Activated CD8-positive, alpha-beta T cell treated with anti-CD3 and anti-CD28 coated beads, Interleukin-2, amount 10 ng/mL, durations not matched to agents 7 days and 5 days (primary cell): Measurements from ENCODE around the gene C10orf90. TPM values are rescaled to one million over a fixed set of nuclear protein-coding genes. Genes with fewer than 3 reads are reported as not detected.

ENCODE experiments used
- ATAC-seq: fragments of 150-1000 bp; cut with Tn5 transposase; one replicate; pipeline ENCODE4 v1.10.0; 2021; ENCODE audit warnings: moderate library complexity
- CTCF ChIA-PET: fragments of 350-600 bp; sonication (Branson Sonifier 250); formaldehyde crosslinking; loops from one replicate; lab custom pipeline; 2021; ENCODE audit warnings: antibody characterized with exemption; lab: Charles Lee
- POLR2A ChIA-PET: fragments of 350-600 bp; sonication (Branson Sonifier 250); formaldehyde crosslinking; loops from one replicate; lab custom pipeline; 2021; ENCODE audit warnings: antibody characterized with exemption; lab: Charles Lee
- DNase-seq: peaks from one replicate; pipeline ENCODE4 v3.0.0-alpha.2; 2020
- H3K27ac Mint-ChIP-seq: one replicate; pipeline ENCODE4 v1.8.0; 2021; ENCODE audit warnings: mild to moderate bottlenecking, mixed read lengths
- H3K27me3 Mint-ChIP-seq: one replicate; pipeline ENCODE4 v1.8.0; 2021; ENCODE audit warnings: low read depth, mixed read lengths
- H3K36me3 Mint-ChIP-seq: one replicate; pipeline ENCODE4 v1.8.0; 2021; ENCODE audit warnings: low read depth, mixed read lengths
- H3K4me1 Mint-ChIP-seq: one replicate; pipeline ENCODE4 v1.8.0; 2021; ENCODE audit warnings: low read depth, mixed read lengths
- H3K4me3 Mint-ChIP-seq: one replicate; pipeline ENCODE4 v1.8.0; 2021; ENCODE audit warnings: mild to moderate bottlenecking, mixed read lengths
- H3K9me3 Mint-ChIP-seq: one replicate; pipeline ENCODE4 v1.8.0; 2022; ENCODE audit warnings: mixed read lengths; ENCODE audit not compliant: insufficient read depth
- total RNA-seq, 2 experiments: library from RNA; stranded (reverse); gene quantifications; one replicate each; pipeline ENCODE4 v1.2.3, GENCODE V29; 2021

C10orf90 gene
- total RNA-seq, 2 experiments from 2014 or later, result not detected

DNA sequence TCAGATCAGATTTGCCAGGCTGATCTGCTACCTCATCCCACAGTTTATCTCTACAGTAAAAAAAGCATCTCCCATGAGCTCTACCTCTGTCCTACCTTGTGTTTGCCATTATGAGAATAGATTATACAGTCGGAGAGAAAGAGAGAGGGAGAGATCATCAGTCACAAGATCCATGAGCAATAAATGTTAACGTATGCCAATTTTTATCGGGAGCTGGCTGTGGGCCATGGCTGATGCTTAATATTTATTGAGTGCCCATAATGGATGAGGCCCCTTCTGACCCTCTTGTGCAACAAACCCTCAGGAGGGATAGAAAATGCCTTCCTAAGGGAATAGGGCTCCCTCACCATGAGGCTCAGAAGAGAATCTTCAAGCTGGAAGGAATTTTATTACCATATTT, 52.8 kb downstream of the C10orf90 start:
- no peak overlapping the region for H3K4me3 Mint-ChIP-seq
- no peaks in the 10 kb centered on the region for H3K9me3 Mint-ChIP-seq
- CTCF ChIA-PET, result no interaction called here
- ATAC-seq, result no peak
- no peaks in the 10 kb centered on the region for H3K27me3 Mint-ChIP-seq
- H3K4me1 Mint-ChIP-seq, result no peaks in the 10 kb centered on the region
- POLR2A ChIA-PET, result no interaction called here
- DNase-seq, result no peak
- H3K36me3 Mint-ChIP-seq, result no peaks in the 10 kb centered on the region
- H3K27ac Mint-ChIP-seq, result no peak overlapping the region

GRCh38 chr10:126617208-126617607, 53.3 kb downstream of the C10orf90 start:
- CTCF ChIA-PET, result no interaction called here
- H3K36me3 Mint-ChIP-seq, result no peaks in the 10 kb centered on the region
- no peak overlapping the region for H3K4me3 Mint-ChIP-seq
- H3K4me1 Mint-ChIP-seq, result no peaks in the 10 kb centered on the region
- H3K27ac Mint-ChIP-seq, result no peak overlapping the region
- POLR2A ChIA-PET, result no interaction called here
- no peaks in the 10 kb centered on the region for H3K27me3 Mint-ChIP-seq
- no peak for ATAC-seq
- no peak for DNase-seq
- H3K9me3 Mint-ChIP-seq, result no peaks in the 10 kb centered on the region

- no peaks in the 10 kb centered on the region for H3K27me3 Mint-ChIP-seq
- DNase-seq (no peak), ATAC-seq (no peak)
- H3K4me1 Mint-ChIP-seq, result no peaks in the 10 kb centered on the region
- no peak overlapping the region for H3K4me3 Mint-ChIP-seq
- CTCF ChIA-PET, result interaction anchor here (1.1 kb wide), 1 partner anchor 19 kb away, joined by 3 read pairs; no protein-coding TSS in a partner anchor
- H3K9me3 Mint-ChIP-seq, result no peaks in the 10 kb centered on the region
- POLR2A ChIA-PET, result no interaction called here
- H3K27ac Mint-ChIP-seq, result no peak overlapping the region
- no peaks in the 10 kb centered on the region for H3K36me3 Mint-ChIP-seq
These were observed 53.8 kb downstream of the C10orf90 start for GRCh38 chr10:126616737-126617136.

GRCh38 chr10:126611303-126611702, 59.2 kb downstream of the C10orf90 start:
- ChIA-PET CTCF (no interaction called here), POLR2A (no interaction called here)
- H3K27ac Mint-ChIP-seq, result no peak overlapping the region
- H3K4me3 Mint-ChIP-seq, result no peak overlapping the region
- no peak for DNase-seq
- H3K4me1 Mint-ChIP-seq, result no peaks in the 10 kb centered on the region
- no peaks in the 10 kb centered on the region for H3K27me3 Mint-ChIP-seq
- peaks cover 7% of the 10 kb centered on the region for H3K9me3 Mint-ChIP-seq
- ATAC-seq, result no peak
- no peaks in the 10 kb centered on the region for H3K36me3 Mint-ChIP-seq

DNA sequence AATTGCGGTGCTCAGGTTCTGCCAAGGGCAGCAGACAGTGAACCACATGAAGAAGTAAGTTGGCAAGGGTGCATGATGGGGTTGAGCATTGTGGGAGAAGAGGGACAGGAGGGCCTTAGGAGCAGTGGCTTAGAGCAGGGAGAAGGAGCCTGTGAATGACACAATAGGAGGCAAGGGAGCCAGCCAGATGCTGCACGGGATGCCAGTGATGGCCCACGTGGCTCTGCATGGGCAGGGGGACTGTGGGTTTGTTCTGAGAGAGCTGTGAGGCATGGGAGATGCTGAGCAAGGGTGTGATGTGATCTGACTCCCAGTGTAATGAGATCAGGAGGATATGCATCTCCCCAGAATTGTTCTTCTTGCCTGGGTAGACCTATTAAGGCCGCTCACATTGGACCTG, 60.9 kb downstream of the C10orf90 start:
- POLR2A ChIA-PET, result no interaction called here
- Mint-ChIP-seq H3K4me1 (no peaks in the 10 kb centered on the region), H3K4me3 (no peak overlapping the region), H3K27ac (no peak overlapping the region), H3K36me3 (no peaks in the 10 kb centered on the region), H3K9me3 (peaks cover 7% of the 10 kb centered on the region), H3K27me3 (no peaks in the 10 kb centered on the region)
- DNase-seq, result no peak
- CTCF ChIA-PET, result no interaction called here
- no peak for ATAC-seq

- H3K36me3 Mint-ChIP-seq, result no peaks in the 10 kb centered on the region
- H3K9me3 Mint-ChIP-seq, result no peaks in the 10 kb centered on the region
- H3K27me3 Mint-ChIP-seq, result no peaks in the 10 kb centered on the region
- ATAC-seq (no peak), DNase-seq (no peak)
- no peak overlapping the region for H3K27ac Mint-ChIP-seq
- ChIA-PET CTCF (no interaction called here), POLR2A (no interaction called here)
- no peak overlapping the region for H3K4me3 Mint-ChIP-seq
- H3K4me1 Mint-ChIP-seq, result no peaks in the 10 kb centered on the region
These were observed 70.4 kb downstream of the C10orf90 start for GRCh38 chr10:126599949-126600682.

DNA sequence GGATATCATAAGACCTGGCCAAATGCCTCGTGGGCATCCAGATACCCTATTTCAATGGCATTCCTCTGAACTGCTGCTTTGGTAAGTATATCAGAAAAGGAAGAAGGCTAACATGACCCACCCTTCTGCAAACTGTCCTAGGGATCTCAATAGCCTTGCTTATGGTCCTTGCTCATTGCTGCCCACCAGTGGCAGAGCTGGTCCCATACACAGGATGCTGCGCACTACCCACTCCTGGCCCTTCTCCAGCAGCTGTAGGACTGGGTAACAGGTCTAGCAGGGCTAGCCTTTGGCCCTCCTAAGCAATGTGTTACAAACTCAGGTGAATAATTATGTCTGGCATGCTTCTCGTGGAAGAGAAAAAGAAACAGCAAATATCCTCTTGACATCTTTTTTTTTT, 72.5 kb downstream of the C10orf90 start:
- DNase-seq (no peak), ATAC-seq (no peak)
- ChIA-PET POLR2A (no interaction called here), CTCF (interaction anchor here (1.2 to 1.4 kb wide), 2 partner anchors 9 to 18 kb away, joined by 3 to 4 read pairs; no protein-coding TSS in a partner anchor)
- Mint-ChIP-seq H3K4me3 (no peak overlapping the region), H3K27me3 (no peaks in the 10 kb centered on the region), H3K36me3 (no peaks in the 10 kb centered on the region), H3K27ac (no peak overlapping the region), H3K4me1 (no peaks in the 10 kb centered on the region), H3K9me3 (no peaks in the 10 kb centered on the region)

- Mint-ChIP-seq H3K36me3 (no peaks in the 10 kb centered on the region), H3K9me3 (no peaks in the 10 kb centered on the region), H3K4me1 (no peaks in the 10 kb centered on the region), H3K27ac (no peak overlapping the region), H3K27me3 (no peaks in the 10 kb centered on the region), H3K4me3 (no peak overlapping the region)
- ChIA-PET CTCF (interaction anchor here (1.2 kb wide), 1 partner anchor 19 kb away, joined by 3 read pairs; no protein-coding TSS in a partner anchor), POLR2A (no interaction called here)
- no peak for ATAC-seq
- no peak for DNase-seq
These were observed 73.3 kb downstream of the C10orf90 start for GRCh38 chr10:126597211-126597610.

GRCh38 chr10:126596472-126597016, 73.9 kb downstream of the C10orf90 start:
- ATAC-seq, result no peak
- no peaks in the 10 kb centered on the region for H3K9me3 Mint-ChIP-seq
- H3K36me3 Mint-ChIP-seq, result no peaks in the 10 kb centered on the region
- ChIA-PET CTCF (no interaction called here), POLR2A (no interaction called here)
- H3K4me3 Mint-ChIP-seq, result no peak overlapping the region
- no peaks in the 10 kb centered on the region for H3K4me1 Mint-ChIP-seq
- H3K27ac Mint-ChIP-seq, result no peak overlapping the region
- H3K27me3 Mint-ChIP-seq, result no peaks in the 10 kb centered on the region
- DNase-seq, result no peak

GRCh38 chr10:126595160-126595559, 75.3 kb downstream of the C10orf90 start:
- Mint-ChIP-seq H3K27me3 (no peaks in the 10 kb centered on the region), H3K4me1 (no peaks in the 10 kb centered on the region), H3K4me3 (no peak overlapping the region), H3K27ac (no peak overlapping the region), H3K9me3 (no peaks in the 10 kb centered on the region), H3K36me3 (no peaks in the 10 kb centered on the region)
- no peak for ATAC-seq
- ChIA-PET POLR2A (no interaction called here), CTCF (no interaction called here)
- DNase-seq, result no peak

GRCh38 chr10:126593968-126594701, 76.4 kb downstream of the C10orf90 start:
- Mint-ChIP-seq H3K27ac (no peak overlapping the region), H3K27me3 (no peaks in the 10 kb centered on the region), H3K9me3 (no peaks in the 10 kb centered on the region), H3K4me1 (no peaks in the 10 kb centered on the region), H3K36me3 (no peaks in the 10 kb centered on the region), H3K4me3 (no peak overlapping the region)
- ChIA-PET POLR2A (no interaction called here), CTCF (no interaction called here)
- ATAC-seq (no peak), DNase-seq (no peak)

GRCh38 chr10:126592901-126593300, 77.6 kb downstream of the C10orf90 start:
- Mint-ChIP-seq H3K4me1 (no peaks in the 10 kb centered on the region), H3K36me3 (no peaks in the 10 kb centered on the region), H3K9me3 (no peaks in the 10 kb centered on the region), H3K27ac (no peak overlapping the region), H3K4me3 (no peak overlapping the region), H3K27me3 (no peaks in the 10 kb centered on the region)
- no peak for ATAC-seq
- ChIA-PET CTCF (no interaction called here), POLR2A (no interaction called here)
- DNase-seq, result no peak
